IMR-90 (cell line): ENCODE results near the gene MX1. TPM values are rescaled to one million over a fixed set of nuclear protein-coding genes. Genes with fewer than 3 reads are reported as not detected.

ENCODE experiments used
- ATAC-seq: fragments of 200-7000 bp; cut with Tn5 transposase; 2 replicates; pipeline ENCODE4 v1.9.1; 2020; ENCODE audit warnings: low read depth, mild to moderate bottlenecking, moderate library complexity
- BruUV-seq: library from RNA; stranded (reverse); fragments of 400-500 nt; replicated peaks from 2 replicates; lab custom pipeline; 2021; lab: Mats Ljungman, UMichigan
- CTCF ChIA-PET: fragments of 300-600 bp; formaldehyde crosslinking; extraction: SDS; loops from one replicate; lab custom pipeline; 2021; ENCODE audit warnings: antibody characterized with exemption; lab: Yijun Ruan, JAX
- POLR2A ChIA-PET: fragments of 300-600 bp; sonication (Branson Sonifier 250); formaldehyde crosslinking; loops from one replicate; lab custom pipeline; 2022; ENCODE audit warnings: antibody characterized with exemption; ENCODE audit not compliant: unreplicated experiment; lab: Charles Lee
- DNase-seq: peaks from one replicate; pipeline ENCODE4 v3.0.0; 2013
- H2AFZ ChIP-seq: replicated peaks from 2 replicates; pipeline ENCODE3; 2013; ENCODE audit warnings: low read length, mild to moderate bottlenecking; ENCODE audit not compliant: poor library complexity
- H2AK5ac ChIP-seq: 2 replicates; pipeline ENCODE4 v1.6.1; 2013; ENCODE audit warnings: low read depth, low read length, inconsistent platforms
- H2AK9ac ChIP-seq: replicated peaks from 2 replicates; pipeline ENCODE3; 2013; ENCODE audit warnings: mild to moderate bottlenecking, low read depth, low read length, moderate library complexity; ENCODE audit not compliant: poor library complexity
- H2BK120ac ChIP-seq: 2 replicates; pipeline ENCODE4 v1.6.1; 2013; ENCODE audit warnings: low read depth, low read length, inconsistent platforms
- H2BK15ac ChIP-seq: 3 replicates; pipeline ENCODE4 v1.6.1; 2013; ENCODE audit warnings: low read depth, low read length, inconsistent platforms
- H2BK20ac ChIP-seq: 2 replicates; pipeline ENCODE4 v1.6.1; 2013; ENCODE audit warnings: low read depth, mild to moderate bottlenecking, inconsistent platforms, low read length, moderate library complexity
- H2BK5ac ChIP-seq: 2 replicates; pipeline ENCODE4 v1.6.1; 2013; ENCODE audit warnings: mild to moderate bottlenecking, low read depth, low read length, inconsistent platforms; ENCODE audit not compliant: poor library complexity, severe bottlenecking
- H3K14ac ChIP-seq: replicated peaks from 2 replicates; pipeline ENCODE4 v1.6.1; 2013; ENCODE audit warnings: low read depth, low read length, inconsistent platforms
- H3K18ac ChIP-seq: 2 replicates; pipeline ENCODE4 v1.6.1; 2013; ENCODE audit warnings: low read depth, low read length, control low read depth
- H3K23ac ChIP-seq: 2 replicates; pipeline ENCODE4 v1.6.1; 2013; ENCODE audit warnings: low read depth, low read length, inconsistent platforms
- H3K27ac ChIP-seq: 2 replicates; pipeline ENCODE4 v1.5.1; 2013; ENCODE audit warnings: mild to moderate bottlenecking, control low read depth, low read length; ENCODE audit not compliant: insufficient read depth
- H3K27me3 ChIP-seq: 2 replicates; pipeline ENCODE4 v1.6.1; 2013; ENCODE audit warnings: low read length; ENCODE audit not compliant: control insufficient read depth, insufficient read depth
- H3K36me3 ChIP-seq: 2 replicates; pipeline ENCODE4 v1.6.1; 2013; ENCODE audit warnings: low read length, mixed read lengths; ENCODE audit not compliant: control insufficient read depth, insufficient read depth
- H3K4ac ChIP-seq: 2 replicates; pipeline ENCODE4 v1.6.1; 2013; ENCODE audit warnings: low read depth, low read length, inconsistent platforms
- H3K4me1 ChIP-seq: 2 replicates; pipeline ENCODE4 v1.6.1; 2013; ENCODE audit warnings: low read length, mixed read lengths; ENCODE audit not compliant: control insufficient read depth, insufficient read depth
- H3K4me2 ChIP-seq: 2 replicates; pipeline ENCODE4 v1.6.1; 2013; ENCODE audit warnings: low read depth, mild to moderate bottlenecking, control low read depth, low read length, moderate library complexity
- H3K4me3 ChIP-seq: 2 replicates; pipeline ENCODE4 v1.5.1; 2013; ENCODE audit warnings: low read depth, mild to moderate bottlenecking, control low read depth, low read length, moderate library complexity; ENCODE audit not compliant: insufficient read depth
- H3K56ac ChIP-seq: 2 replicates; pipeline ENCODE4 v1.6.1; 2013; ENCODE audit warnings: low read length, inconsistent platforms; ENCODE audit not compliant: insufficient read depth; ENCODE audit errors: extremely low read depth
- H3K79me1 ChIP-seq, 2 experiments: 2 replicates each; pipeline ENCODE4 v1.6.1; 2013; ENCODE audit warnings: low read length in 2 of 2, inconsistent platforms in 1 of 2, low read depth in 1 of 2
- H3K9ac ChIP-seq: 2 replicates; pipeline ENCODE4 v1.6.1; 2013; ENCODE audit warnings: low read depth, low read length, control low read depth
- H3K9me1 ChIP-seq: 2 replicates; pipeline ENCODE4 v1.6.1; 2013; ENCODE audit warnings: low read length, inconsistent platforms; ENCODE audit not compliant: insufficient read depth
- H3K9me3 ChIP-seq: 2 replicates; pipeline ENCODE4 v1.6.1; 2013; ENCODE audit warnings: low read length; ENCODE audit not compliant: control insufficient read depth, insufficient read depth
- H4K20me1 ChIP-seq: 2 replicates; pipeline ENCODE4 v1.6.1; 2013; ENCODE audit warnings: low read length, inconsistent platforms; ENCODE audit not compliant: insufficient read depth
- H4K5ac ChIP-seq: 2 replicates; pipeline ENCODE4 v1.6.1; 2013; ENCODE audit warnings: mild to moderate bottlenecking, low read depth, low read length, control low read depth
- H4K8ac ChIP-seq, 2 experiments: 2 replicates each; pipeline ENCODE4 v1.6.1; 2013; ENCODE audit warnings: low read depth in 2 of 2, low read length in 2 of 2, control low read depth in 1 of 2, inconsistent platforms in 1 of 2
- H4K91ac ChIP-seq: 2 replicates; pipeline ENCODE4 v1.6.1; 2013; ENCODE audit warnings: low read depth, low read length, inconsistent platforms; ENCODE audit not compliant: insufficient read depth
- CEBPB ChIP-seq: IDR thresholded peaks from 2 replicates; pipeline ENCODE4 v1.6.1; 2012; ENCODE audit warnings: low read depth, low read length, improper control_type of control experiment
- FOS ChIP-seq: fragments of 150-350 bp; IDR thresholded peaks from 2 replicates; pipeline ENCODE4 v1.6.1; 2016; ENCODE audit warnings: low read depth, low read length
- MXI1 ChIP-seq: IDR thresholded peaks from 2 replicates; pipeline ENCODE4 v1.6.1; 2012; ENCODE audit warnings: low read depth, mild to moderate bottlenecking, low read length, moderate library complexity, borderline replicate concordance
- RFX5 ChIP-seq: IDR thresholded peaks from 2 replicates; pipeline ENCODE4 v1.8.0; 2012; ENCODE audit warnings: low read depth, mild to moderate bottlenecking, low read length, moderate library complexity
- SMC3 ChIP-seq: fragments of 150-350 bp; IDR thresholded peaks from 2 replicates; pipeline ENCODE4 v1.6.1; 2016; ENCODE audit warnings: low read depth, mild to moderate bottlenecking, antibody characterized with exemption, low read length, moderate library complexity
- WGBS, 2 experiments: methylation state at CpG; one replicate each; pipeline versions ENCODE4 v1.1.5 to v1.1.7; 2013; ENCODE audit warnings: missing lambda C conversion rate in 2 of 2; ENCODE audit not compliant: insufficient read length in 1 of 2; ENCODE audit errors: extremely low coverage in 2 of 2; 5-methylcytosine and 5-hydroxymethylcytosine counted together
- dilution Hi-C: fragments of 300-500 bp; cut with HindIII; formaldehyde crosslinking; loops from one replicate; pipeline ENCODE4 v1.14.3; 2018; ENCODE audit warnings: low sequenced_read_pairs; ENCODE audit not compliant: unreplicated experiment
- in situ Hi-C: fragments of 300-500 bp; cut with MboI; formaldehyde crosslinking; loops from 3 replicates; pipeline ENCODE4 v1.14.3; 2019; ENCODE audit warnings: low sequenced_read_pairs, inconsistent platforms, mixed read lengths
- intact Hi-C: fragments of 100-400 bp; cut with micrococcal nuclease; formaldehyde crosslinking; loops from 2 replicates; pipeline ENCODE4 v1.10.0; 2022
- polyA plus RNA-seq, 3 experiments: library from polyadenylated mRNA; depleted of rRNA; stranded (reverse); fragments of >200 nt; gene quantifications; 2 replicates each; pipeline ENCODE4 v1.2.3, GENCODE V29; 2012; ENCODE audit warnings: low replicate concordance in 1 of 3
- total RNA-seq: library from RNA; depleted of rRNA; stranded (reverse); fragments of >200 nt; gene quantifications from 2 replicates; pipeline ENCODE4 v1.2.3, GENCODE V29; 2012
- TF ChIP-seq, protein P1 (sequence below): fragments of 150-350 bp; IDR thresholded peaks from 2 replicates; pipeline ENCODE4 v1.6.1; 2016; ENCODE audit warnings: low read depth, mild to moderate bottlenecking, low read length, moderate library complexity, borderline replicate concordance

Gene MX1
- total and polyA plus RNA-seq, 2 of the 4 experiments (the other 2 are of a cell fraction) = 1.0 to 2.5 TPM

- no peak overlapping the region for H3K4me3 ChIP-seq
- H2AFZ ChIP-seq = no peak overlapping the region
- no peak overlapping the region for H2AK9ac ChIP-seq
- ATAC-seq (no peak), DNase-seq (no peak)
- H2BK15ac ChIP-seq = no peak overlapping the region
- H3K27ac ChIP-seq = no peak overlapping the region
- H4K8ac ChIP-seq = no peak overlapping the region
- H3K56ac ChIP-seq = no peak overlapping the region
- no peak overlapping the region for H2BK5ac ChIP-seq
- H3K9me1 ChIP-seq = no peaks in the 10 kb centered on the region
- H3K36me3 ChIP-seq = no peaks in the 10 kb centered on the region
- TF ChIP-seq SMC3 (no peak), FOS (no peak), CEBPB (no peak), MXI1 (no peak), RFX5 (no peak)
- TF ChIP-seq, protein P1, sequence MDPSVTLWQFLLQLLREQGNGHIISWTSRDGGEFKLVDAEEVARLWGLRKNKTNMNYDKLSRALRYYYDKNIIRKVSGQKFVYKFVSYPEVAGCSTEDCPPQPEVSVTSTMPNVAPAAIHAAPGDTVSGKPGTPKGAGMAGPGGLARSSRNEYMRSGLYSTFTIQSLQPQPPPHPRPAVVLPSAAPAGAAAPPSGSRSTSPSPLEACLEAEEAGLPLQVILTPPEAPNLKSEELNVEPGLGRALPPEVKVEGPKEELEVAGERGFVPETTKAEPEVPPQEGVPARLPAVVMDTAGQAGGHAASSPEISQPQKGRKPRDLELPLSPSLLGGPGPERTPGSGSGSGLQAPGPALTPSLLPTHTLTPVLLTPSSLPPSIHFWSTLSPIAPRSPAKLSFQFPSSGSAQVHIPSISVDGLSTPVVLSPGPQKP = no peak
- dilution Hi-C loops (no loop called here), intact Hi-C loops (no loop called here), in situ Hi-C loops (loop anchor here (10.0 kb wide), 1 partner anchor 108 kb away; no protein-coding TSS in a partner anchor)
- no peak overlapping the region for H2AK5ac ChIP-seq
- no peak overlapping the region for H3K18ac ChIP-seq
- no peak overlapping the region for H3K14ac ChIP-seq
- H3K9me3 ChIP-seq = no peaks in the 10 kb centered on the region
- no peak overlapping the region for H3K9ac ChIP-seq
- POLR2A ChIA-PET = no interaction called here
- no peaks in the 10 kb centered on the region; the same call in none of the 2 replicates for H3K27me3 ChIP-seq
- H3K4ac ChIP-seq = no peak overlapping the region
- H4K20me1 ChIP-seq = no peaks in the 10 kb centered on the region
- no peak overlapping the region for H4K5ac ChIP-seq
- no TSS peak for BruUV-seq
- no peak overlapping the region for H3K23ac ChIP-seq
- CTCF ChIA-PET = no interaction called here
- H3K79me1 ChIP-seq = no peaks in the 10 kb centered on the region
- H2BK20ac ChIP-seq = no peak overlapping the region
- no CpG with 5 or more reads among the region's 6 CpGs for WGBS, 2 experiments
- no peak overlapping the region for H4K91ac ChIP-seq
- no peak overlapping the region for H3K4me2 ChIP-seq
- no peak overlapping the region for H2BK120ac ChIP-seq
- no peaks in the 10 kb centered on the region for H3K4me1 ChIP-seq
Measured at GRCh38 chr21:41406340-41406739, 19.7 kb upstream of the MX1 start.
